ENCODE results near the gene GIN1.

DNA sequence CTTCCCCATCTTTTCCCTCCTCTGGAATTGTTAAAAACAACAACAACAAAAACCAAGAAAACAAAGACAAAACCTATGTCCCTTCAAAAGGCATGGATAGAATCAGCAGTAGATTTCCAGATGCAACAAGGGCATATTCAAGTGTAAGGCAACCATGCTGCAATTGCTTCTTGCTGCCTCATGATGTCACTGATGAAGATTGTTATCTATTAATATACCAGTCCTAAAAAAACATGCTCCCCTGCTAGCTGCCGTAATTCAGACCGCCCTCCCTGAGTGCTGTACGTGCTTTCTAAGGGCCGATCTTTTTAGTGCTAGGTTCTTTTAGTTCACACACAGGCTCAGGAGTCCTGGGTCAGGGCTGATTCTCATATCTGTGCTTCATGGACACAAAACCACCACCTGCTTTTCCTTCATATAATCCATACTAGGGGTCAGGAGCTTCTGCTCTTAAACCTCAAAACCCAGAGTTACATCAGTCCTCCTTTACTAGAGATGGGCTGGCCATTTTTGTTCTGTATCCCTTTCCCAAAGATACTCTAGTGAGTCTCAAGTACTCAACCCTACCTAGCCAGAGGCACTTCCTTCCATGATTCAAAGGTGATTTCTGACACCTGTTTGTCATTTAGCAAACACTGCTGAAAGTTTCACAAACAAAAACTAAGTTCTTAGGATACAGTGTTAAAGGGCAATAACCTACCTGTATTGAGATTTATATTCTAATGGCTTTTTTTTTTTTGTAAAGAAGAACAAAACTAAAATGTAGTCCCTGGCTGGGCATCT is 82.1 kb downstream of the GIN1 start:
- TF ChIP-seq, protein P1, sequence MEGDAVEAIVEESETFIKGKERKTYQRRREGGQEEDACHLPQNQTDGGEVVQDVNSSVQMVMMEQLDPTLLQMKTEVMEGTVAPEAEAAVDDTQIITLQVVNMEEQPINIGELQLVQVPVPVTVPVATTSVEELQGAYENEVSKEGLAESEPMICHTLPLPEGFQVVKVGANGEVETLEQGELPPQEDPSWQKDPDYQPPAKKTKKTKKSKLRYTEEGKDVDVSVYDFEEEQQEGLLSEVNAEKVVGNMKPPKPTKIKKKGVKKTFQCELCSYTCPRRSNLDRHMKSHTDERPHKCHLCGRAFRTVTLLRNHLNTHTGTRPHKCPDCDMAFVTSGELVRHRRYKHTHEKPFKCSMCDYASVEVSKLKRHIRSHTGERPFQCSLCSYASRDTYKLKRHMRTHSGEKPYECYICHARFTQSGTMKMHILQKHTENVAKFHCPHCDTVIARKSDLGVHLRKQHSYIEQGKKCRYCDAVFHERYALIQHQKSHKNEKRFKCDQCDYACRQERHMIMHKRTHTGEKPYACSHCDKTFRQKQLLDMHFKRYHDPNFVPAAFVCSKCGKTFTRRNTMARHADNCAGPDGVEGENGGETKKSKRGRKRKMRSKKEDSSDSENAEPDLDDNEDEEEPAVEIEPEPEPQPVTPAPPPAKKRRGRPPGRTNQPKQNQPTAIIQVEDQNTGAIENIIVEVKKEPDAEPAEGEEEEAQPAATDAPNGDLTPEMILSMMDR (IDR thresholded peaks at IDR 0.05): no peak
- TF ChIP-seq POLR2AphosphoS5 (IDR thresholded peaks at IDR 0.05): no peak
- no peak for TF ChIP-seq POLR2A (IDR thresholded peaks at IDR 0.05)
